Lung (tissue), 4 donors: ENCODE data around the gene CCDC175. TPM values are rescaled to one million over a fixed set of nuclear protein-coding genes. Genes with fewer than 3 reads are reported as not detected.

Experiments
- polyA plus RNA-seq, 2 donors: library from polyadenylated mRNA; stranded (reverse); fragments of 200-250 nt; gene quantifications; one replicate each; pipeline ENCODE4 v1.2.1, GENCODE V29; 2013
- total RNA-seq, 2 donors: library from RNA; depleted of rRNA in 1 of 2; stranded (reverse); fragments of >200 nt in 1 of 2; gene quantifications; one replicate each; pipeline ENCODE4 v1.2.1, GENCODE V29; 2014 to 2021
- donor health status: Bipolar disorder and iron deficiency.
- donor health status: healthy.
- donor health status: DM: yes; HTN: yes; CAD: no.

The CCDC175 gene
- total and polyA plus RNA-seq, 4 donors, result 0.06 to 0.94 (median 0.20) TPM

Other genes starting within 250 kb of the CCDC175 start
- gene GPR135, start 111.4 kb downstream of the CCDC175 start, total RNA-seq, result 1 to 10 TPM; 4.6 to 5.9 TPM
- under 1 TPM; 0.69 to 0.93 TPM for gene GPR135, start 111.4 kb downstream of the CCDC175 start, polyA plus RNA-seq
- gene L3HYPDH, start 92.4 kb downstream of the CCDC175 start, total RNA-seq, result 10 to 100 TPM; 23.7 to 32.8 TPM
- 10 to 100 TPM; 17.1 to 26.4 TPM for gene L3HYPDH, start 92.4 kb downstream of the CCDC175 start, polyA plus RNA-seq
- 100 to 1,000 TPM in 1 of 2 donors, 10 to 100 TPM in 1; 33.0 to 111 TPM for gene JKAMP, start 92.3 kb downstream of the CCDC175 start, total RNA-seq
- gene JKAMP, start 92.3 kb downstream of the CCDC175 start, polyA plus RNA-seq, result 10 to 100 TPM; 21.8 to 44.3 TPM